ENCODE measurements around the gene CEMIP2. TPM values are rescaled to one million over a fixed set of nuclear protein-coding genes. Genes with fewer than 3 reads are reported as not detected.

Gene CEMIP2
- total and polyA plus RNA-seq, 10 of the 15 experiments (the other 5 are each of a cell fraction or from before 2014, with no cell fraction given), result 0.50 to 19.2 (median 1.2) TPM

GRCh38 chr9:71766663-71767062 lies 1.6 kb downstream of the CEMIP2 start:
- TF ChIP-seq JUNB (IDR thresholded peaks at IDR 0.05) (peak; percentile 64), STAT3 (IDR thresholded peaks at IDR 0.05; ENCODE audit: low read depth, low read length) (no peak)

GRCh38 chr9:71765693-71766092 lies 2.6 kb downstream of the CEMIP2 start:
- in situ Hi-C loops (cut with MboI), result loop anchor here (10.0 kb wide), 1 partner anchor 481 kb away; no protein-coding TSS in a partner anchor
- ATAC-seq, result no peak
- H3K4me2 ChIP-seq (ENCODE audit: control insufficient read depth, insufficient read depth), result no peak overlapping the region

More at GRCh38 chr9:71766663-71767062, 1.6 kb downstream of the CEMIP2 start:
- Histone ChIP-seq H3K9me3 (replicated peaks; ENCODE audit: control insufficient read depth, insufficient read depth, low read length) (no peaks in the 10 kb centered on the region), H3K4me3 (no peak overlapping the region), H3K79me2 (ENCODE audit: control insufficient read depth, insufficient read depth, low read length) (no peaks in the 10 kb centered on the region), H3K9ac (ENCODE audit: control insufficient read depth, insufficient read depth, low read length) (no peak overlapping the region), H3K4me1 (ENCODE audit: control insufficient read depth, insufficient read depth, low read length) (peaks cover 14% of the 10 kb centered on the region), H2AFZ (ENCODE audit: control insufficient read depth, low read depth, low read length) (no peak overlapping the region), H3K27me3 (replicated peaks in 1 of 2; ENCODE audit: control insufficient read depth in 2 of 2, insufficient read depth in 2 of 2, low read length in 1 of 2) (peaks cover 0 to 18% of the 10 kb centered on the region in 2 experiments; a peak in 2 of 4 replicates), H3K4me2 (ENCODE audit: control insufficient read depth, insufficient read depth) (no peak overlapping the region), H4K20me1 (ENCODE audit: control insufficient read depth, insufficient read depth) (peaks cover 3% of the 10 kb centered on the region), H3K27ac (ENCODE audit: control insufficient read depth, insufficient read depth) (no peak overlapping the region), H3K36me3 (ENCODE audit: control insufficient read depth in 2 of 2, insufficient read depth in 2 of 2, low read length in 1 of 2) (no peaks in the 10 kb centered on the region)
- BruUV-seq (replicated peaks), result no TSS peak
- SMC1A ChIA-PET (ENCODE audit: uncharacterized antibody, unreplicated experiment), result interaction anchor here (0.7 to 2.0 kb wide), 11 partner anchors 10 to 482 kb away, joined by 3 to 15 read pairs (median 4); no protein-coding TSS in a partner anchor
- in situ Hi-C loops (cut with MboI), result loop anchor here (10.0 kb wide), 1 partner anchor 482 kb away; no protein-coding TSS in a partner anchor
- peak; percentile 62 for FAIRE-seq
- CTCF ChIA-PET, result interaction anchor here (1.0 to 4.3 kb wide), 8 partner anchors 10 to 482 kb away, joined by 3 to 31 read pairs (median 6); no protein-coding TSS in a partner anchor
- peak; percentile 11 for ATAC-seq
- RAD21 ChIA-PET (ENCODE audit: unreplicated experiment), result interaction anchor here (0.6 to 1.9 kb wide), 7 partner anchors 10 to 138 kb away, joined by 3 to 7 read pairs (median 3); no protein-coding TSS in a partner anchor
- WGBS (ENCODE audit: insufficient coverage, insufficient replicate concordance, low lambda C conversion rate, missing lambda C conversion rate), result 37% methylated on average over 4 of the region's 4 CpGs
- intact Hi-C loops (cut with micrococcal nuclease; ENCODE audit: unreplicated experiment), result loop anchor here (5.0 kb wide), 4 partner anchors 56 to 274 kb away; no protein-coding TSS in a partner anchor
- POLR2A ChIA-PET, result interaction anchor here (1.4 kb wide), 1 partner anchor 82 kb away, joined by 3 read pairs; no protein-coding TSS in a partner anchor
- DNase-seq (ENCODE audit: low read depth, low spot score), result peak; percentile 9

More at GRCh38 chr9:71765693-71766092, 2.6 kb downstream of the CEMIP2 start:
- H2AFZ ChIP-seq (ENCODE audit: control insufficient read depth, low read depth, low read length), result no peak overlapping the region
- H3K9me3 ChIP-seq (replicated peaks; ENCODE audit: control insufficient read depth, insufficient read depth, low read length), result no peaks in the 10 kb centered on the region
- WGBS (ENCODE audit: insufficient coverage, insufficient replicate concordance, low lambda C conversion rate, missing lambda C conversion rate), result 69% methylated on average over 2 of the region's 2 CpGs
- no peak overlapping the region for H3K27ac ChIP-seq (ENCODE audit: control insufficient read depth, insufficient read depth)
- CTCF ChIA-PET, result interaction anchor here (0.6 to 4.3 kb wide), 9 partner anchors 35 to 481 kb away, joined by 3 to 31 read pairs (median 6); no protein-coding TSS in a partner anchor
- no TSS peak for BruUV-seq (replicated peaks)
- RAD21 ChIA-PET (ENCODE audit: unreplicated experiment), result interaction anchor here (1.9 kb wide), 1 partner anchor 85 kb away, joined by 7 read pairs; no protein-coding TSS in a partner anchor
- peaks cover 14% of the 10 kb centered on the region for H3K4me1 ChIP-seq (ENCODE audit: control insufficient read depth, insufficient read depth, low read length)
- intact Hi-C loops (cut with micrococcal nuclease; ENCODE audit: unreplicated experiment), result loop anchor here (5.0 kb wide), 4 partner anchors 57 to 273 kb away; no protein-coding TSS in a partner anchor
- H3K27me3 ChIP-seq (replicated peaks in 1 of 2; ENCODE audit: control insufficient read depth in 2 of 2, insufficient read depth in 2 of 2, low read length in 1 of 2), result peaks cover 0 to 18% of the 10 kb centered on the region in 2 experiments; a peak in 2 of 4 replicates
- H3K36me3 ChIP-seq (ENCODE audit: control insufficient read depth in 2 of 2, insufficient read depth in 2 of 2, low read length in 1 of 2), result no peaks in the 10 kb centered on the region
- no peaks in the 10 kb centered on the region for H3K79me2 ChIP-seq (ENCODE audit: control insufficient read depth, insufficient read depth, low read length)
- DNase-seq (ENCODE audit: low read depth, low spot score) (no peak), FAIRE-seq (no peak)
- H4K20me1 ChIP-seq (ENCODE audit: control insufficient read depth, insufficient read depth), result peaks cover 3% of the 10 kb centered on the region
- TF ChIP-seq CHD2 (IDR thresholded peaks at IDR 0.05; ENCODE audit: borderline replicate concordance, low read depth, low read length) (no peak), MTA3 (IDR thresholded peaks at IDR 0.05; ENCODE audit: borderline replicate concordance, low read length) (no peak), CEBPZ (IDR thresholded peaks at IDR 0.05; ENCODE audit: low read depth, low read length) (no peak), NFYB (IDR thresholded peaks at IDR 0.05; ENCODE audit: insufficient read depth, low read depth, low read length) (no peak), BHLHE40 (IDR thresholded peaks at IDR 0.05; ENCODE audit: borderline replicate concordance in 1 of 2, low read depth in 2 of 2, low read length in 1 of 2) (no peak), ZNF217 (IDR thresholded peaks at IDR 0.05) (no peak), PBX3 (IDR thresholded peaks at IDR 0.05; ENCODE audit: insufficient replicate concordance, low read depth, low read length) (no peak)
- no peak overlapping the region for H3K9ac ChIP-seq (ENCODE audit: control insufficient read depth, insufficient read depth, low read length)
- POLR2A ChIA-PET, result interaction anchor here (1.4 kb wide), 1 partner anchor 81 kb away, joined by 3 read pairs; no protein-coding TSS in a partner anchor
- SMC1A ChIA-PET (ENCODE audit: uncharacterized antibody, unreplicated experiment), result interaction anchor here (1.0 to 2.0 kb wide), 8 partner anchors 11 to 481 kb away, joined by 3 to 12 read pairs (median 4); no protein-coding TSS in a partner anchor
- no peak overlapping the region for H3K4me3 ChIP-seq

All from GM12878 (cell line).